Measurements from ENCODE around the gene RNF220. TPM values are rescaled to one million over a fixed set of nuclear protein-coding genes. Genes with fewer than 3 reads are reported as not detected.
A peak's percentile ranks its signal among the peaks of the same experiment; 100 is the strongest.

RNF220 gene
- total and polyA plus RNA-seq, 9 of the 15 experiments (the other 6 are each of a cell fraction or from before 2014, with no cell fraction given), result 5.1 to 117 (median 66.9) TPM

GRCh38 chr1:44524655-44525500 is 119.8 kb downstream of the RNF220 start (continued):
- TF ChIP-seq ZNF277 (CRISPR knock-in tag; IDR thresholded peaks at IDR 0.05; ENCODE audit: borderline replicate concordance) (no peak), NFE2L1 (tag; IDR thresholded peaks at IDR 0.05; ENCODE audit: borderline replicate concordance, low read depth) (no peak), ZNF23 (CRISPR knock-in tag; IDR thresholded peaks at IDR 0.05) (no peak), TFAM (CRISPR knock-in tag; conservative IDR thresholded peaks at IDR 0.05) (no peak), TFAP4 (CRISPR knock-in tag; IDR thresholded peaks at IDR 0.05; ENCODE audit: borderline replicate concordance) (no peak), MECOM (CRISPR knock-in tag; IDR thresholded peaks at IDR 0.05) (no peak), KAT7 (CRISPR knock-in tag; IDR thresholded peaks at IDR 0.05; ENCODE audit: borderline replicate concordance) (no peak), ZNF76 (CRISPR knock-in tag; IDR thresholded peaks at IDR 0.05; ENCODE audit: borderline replicate concordance) (no peak), YY1 (IDR thresholded peaks at IDR 0.05; ENCODE audit: borderline replicate concordance in 1 of 3, control insufficient read depth in 1 of 3, extremely low read depth in 1 of 3, insufficient read depth in 3 of 3, insufficient read length in 1 of 3, insufficient replicate concordance in 2 of 3, low read depth in 1 of 3, low read length in 2 of 3) (no peak), ZNF184 (CRISPR knock-in tag; IDR thresholded peaks at IDR 0.05) (no peak), TAF7 (tag; IDR thresholded peaks at IDR 0.05) (no peak), POLR2AphosphoS5 (IDR thresholded peaks at IDR 0.05; ENCODE audit: control insufficient read depth, insufficient read depth, low read depth, low read length) (no peak), CEBPG (CRISPR knock-in tag; IDR thresholded peaks at IDR 0.05) (no peak), CEBPG (tag; conservative IDR thresholded peaks at IDR 0.05 in 1 of 2, IDR thresholded peaks at IDR 0.05 in 1 of 2) (0 out of 4 replicates have a peak, but pooled peaks of 1 of the 2 experiments have one; percentile 25), ZSCAN32 (CRISPR knock-in tag; IDR thresholded peaks at IDR 0.05) (no peak), ESRRA (IDR thresholded peaks at IDR 0.05; ENCODE audit: borderline replicate concordance, low read depth) (no peak), KLF10 (CRISPR knock-in tag; IDR thresholded peaks at IDR 0.05) (no peak)
- TF ChIP-seq, protein P1, sequence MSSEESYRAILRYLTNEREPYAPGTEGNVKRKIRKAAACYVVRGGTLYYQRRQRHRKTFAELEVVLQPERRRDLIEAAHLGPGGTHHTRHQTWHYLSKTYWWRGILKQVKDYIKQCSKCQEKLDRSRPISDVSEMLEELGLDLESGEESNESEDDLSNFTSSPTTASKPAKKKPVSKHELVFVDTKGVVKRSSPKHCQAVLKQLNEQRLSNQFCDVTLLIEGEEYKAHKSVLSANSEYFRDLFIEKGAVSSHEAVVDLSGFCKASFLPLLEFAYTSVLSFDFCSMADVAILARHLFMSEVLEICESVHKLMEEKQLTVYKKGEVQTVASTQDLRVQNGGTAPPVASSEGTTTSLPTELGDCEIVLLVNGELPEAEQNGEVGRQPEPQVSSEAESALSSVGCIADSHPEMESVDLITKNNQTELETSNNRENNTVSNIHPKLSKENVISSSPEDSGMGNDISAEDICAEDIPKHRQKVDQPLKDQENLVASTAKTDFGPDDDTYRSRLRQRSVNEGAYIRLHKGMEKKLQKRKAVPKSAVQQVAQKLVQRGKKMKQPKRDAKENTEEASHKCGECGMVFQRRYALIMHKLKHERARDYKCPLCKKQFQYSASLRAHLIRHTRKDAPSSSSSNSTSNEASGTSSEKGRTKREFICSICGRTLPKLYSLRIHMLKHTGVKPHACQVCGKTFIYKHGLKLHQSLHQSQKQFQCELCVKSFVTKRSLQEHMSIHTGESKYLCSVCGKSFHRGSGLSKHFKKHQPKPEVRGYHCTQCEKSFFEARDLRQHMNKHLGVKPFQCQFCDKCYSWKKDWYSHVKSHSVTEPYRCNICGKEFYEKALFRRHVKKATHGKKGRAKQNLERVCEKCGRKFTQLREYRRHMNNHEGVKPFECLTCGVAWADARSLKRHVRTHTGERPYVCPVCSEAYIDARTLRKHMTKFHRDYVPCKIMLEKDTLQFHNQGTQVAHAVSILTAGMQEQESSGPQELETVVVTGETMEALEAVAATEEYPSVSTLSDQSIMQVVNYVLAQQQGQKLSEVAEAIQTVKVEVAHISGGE (CRISPR knock-in tag; IDR thresholded peaks at IDR 0.05), result no peak

All from K562 (cell line).